DMS79 treated with DMSO at 0.1 percent for 48 hours (cell line): ENCODE measurements around the gene CISD1.

Experiments used
- DNase-seq: peaks from one replicate; lab custom pipeline; 2025; lab: John Stamatoyannopoulos, UW

The CISD1 gene

DNA sequence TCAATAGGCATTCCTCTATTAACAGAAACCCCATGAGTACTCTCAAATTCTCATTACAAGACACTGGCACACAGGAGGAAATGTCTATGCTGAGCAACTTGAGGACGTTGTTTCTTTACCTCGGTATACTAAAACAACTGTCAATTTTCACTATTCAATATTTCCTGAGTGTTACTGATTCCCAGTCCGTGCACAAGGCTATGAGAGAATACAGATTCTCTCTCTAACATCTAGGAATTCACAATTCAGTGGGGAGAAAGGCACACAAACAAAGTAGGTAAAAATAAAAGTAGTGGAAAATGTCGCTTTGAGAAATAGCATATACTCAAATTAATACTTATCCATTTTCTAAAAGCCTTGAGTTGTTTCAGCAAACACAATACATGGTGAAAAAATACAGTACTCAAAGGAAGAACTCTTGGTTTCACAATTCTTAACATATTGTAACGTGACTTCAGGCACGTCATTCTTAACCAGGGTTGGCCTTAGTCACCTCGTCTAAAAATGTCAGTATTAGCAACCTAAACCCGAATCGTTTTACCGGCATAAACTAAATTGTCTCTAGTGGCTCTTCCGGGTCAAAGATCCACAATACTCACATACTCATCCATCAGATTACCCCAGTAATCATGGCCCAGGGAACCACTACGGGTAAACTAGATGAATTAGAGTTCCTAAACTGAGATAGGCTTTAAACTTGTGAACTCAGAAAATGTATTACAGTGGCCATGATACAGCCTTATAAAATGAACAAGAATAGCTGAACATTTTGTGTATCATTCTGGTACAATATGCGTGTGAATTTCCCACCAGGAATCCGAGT is 2.7 kb upstream of the CISD1 start:
- no peak for DNase-seq

DNA sequence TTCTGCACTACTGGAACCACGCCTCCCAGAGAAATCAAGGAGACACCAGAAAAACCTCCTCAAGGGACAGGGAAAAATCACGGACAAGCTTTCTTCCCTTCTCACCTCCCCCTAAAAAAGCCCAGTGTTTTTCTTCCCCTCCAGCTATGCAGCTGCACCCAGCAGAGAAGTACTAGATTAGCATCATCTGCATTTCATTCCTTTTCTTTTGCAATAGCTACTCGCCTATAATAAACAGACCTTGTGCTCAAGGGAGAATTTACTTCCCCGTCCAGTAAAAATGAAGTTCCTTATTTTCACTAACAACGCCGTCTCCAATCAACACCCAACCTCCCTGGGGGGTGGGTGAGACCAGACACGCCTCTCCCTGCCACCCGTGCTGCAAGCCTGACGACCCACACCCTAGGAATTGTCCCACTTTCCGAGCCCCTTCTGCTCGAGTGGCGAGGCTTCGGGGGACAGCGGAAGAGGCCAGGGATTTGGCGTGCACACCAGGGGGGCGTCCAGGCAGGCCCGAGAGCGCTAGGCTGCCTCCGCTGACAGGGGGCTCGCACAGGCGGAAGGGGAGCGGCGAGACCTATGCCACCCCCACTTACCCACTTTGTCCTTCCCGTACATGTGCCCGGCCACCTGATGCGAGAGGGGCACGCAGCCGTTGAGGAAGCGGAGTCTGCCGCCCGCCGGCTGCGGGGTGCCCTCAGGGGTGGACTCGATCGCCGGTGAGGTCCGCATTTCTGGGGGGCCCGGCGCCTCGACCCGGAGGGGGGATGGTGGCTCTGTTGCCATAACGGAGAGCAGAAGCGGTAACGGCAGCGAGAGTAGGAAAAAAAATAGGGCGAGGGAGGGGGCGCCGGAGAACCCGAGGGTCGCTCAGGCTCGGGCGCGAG is 1.9 kb upstream of the CISD1 start:
- DNase-seq, result no peak

DNA sequence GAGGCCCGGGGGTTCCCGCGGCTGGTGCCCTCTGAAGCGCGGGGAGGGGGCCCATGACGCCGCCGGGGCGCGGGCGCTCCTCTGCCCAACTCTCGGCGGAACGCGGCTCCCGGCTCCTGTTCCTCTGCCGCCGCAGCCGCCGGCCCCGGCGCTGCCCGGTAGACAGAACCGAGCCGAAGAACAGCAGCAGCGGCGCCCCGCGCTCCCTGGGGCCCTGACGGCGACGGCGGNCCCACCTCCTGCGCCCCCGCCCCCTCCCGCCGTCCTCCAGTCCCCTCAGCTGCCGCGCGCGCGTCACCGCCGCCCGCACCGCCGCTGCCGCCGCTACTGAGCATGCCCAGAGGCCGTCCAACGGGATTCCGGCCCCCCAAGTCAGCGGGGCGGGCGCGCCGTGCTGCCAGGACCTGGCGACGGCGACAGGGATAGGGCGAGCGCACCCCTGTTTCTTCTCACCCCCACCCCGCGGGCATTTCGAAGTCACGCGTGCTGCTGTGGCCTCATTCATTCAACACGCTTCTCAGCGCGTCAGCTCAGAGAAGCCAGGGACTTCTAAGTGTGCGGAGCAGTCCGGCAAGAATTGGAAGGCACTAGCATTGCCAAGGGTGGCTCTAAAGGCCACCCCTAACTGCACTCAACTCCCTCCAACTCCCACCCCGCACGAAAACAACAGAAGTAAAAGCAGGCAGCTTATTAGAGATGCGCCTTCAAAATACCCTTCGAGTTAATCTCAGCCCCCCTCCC is 1.1 kb upstream of the CISD1 start, which contains the start of gene IPMK:
IPMK (minus strand) TSS at position 182 of the 741 bp plus-strand sequence. CDS start 283 bp downstream, outside the sequence.
- peak; percentile 49 for DNase-seq

DNA sequence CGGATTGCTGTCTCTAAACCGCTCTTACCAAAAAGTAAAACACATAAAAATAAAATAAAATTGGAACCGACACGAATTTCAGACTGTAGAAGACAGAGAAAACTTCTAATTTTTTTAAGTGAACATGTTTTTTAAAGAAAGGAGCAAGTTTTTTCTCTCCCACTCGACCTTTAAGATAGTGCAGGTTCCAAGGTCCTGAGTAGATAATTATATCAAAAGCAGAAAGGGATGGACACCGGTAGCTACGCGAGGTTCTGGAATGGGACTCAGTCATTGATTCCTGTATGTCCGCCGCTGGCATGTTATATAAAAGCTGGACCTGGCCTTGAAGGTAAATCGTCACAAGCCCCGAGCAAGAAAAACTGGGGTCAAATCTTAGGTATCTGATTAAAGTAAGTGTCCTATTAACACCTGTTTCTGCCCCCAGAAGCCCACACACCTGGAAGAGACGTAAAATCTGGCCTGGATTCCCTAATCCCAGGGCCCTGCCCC is 462 bp upstream of the CISD1 start:
- DNase-seq, result peak; percentile 71

DNA sequence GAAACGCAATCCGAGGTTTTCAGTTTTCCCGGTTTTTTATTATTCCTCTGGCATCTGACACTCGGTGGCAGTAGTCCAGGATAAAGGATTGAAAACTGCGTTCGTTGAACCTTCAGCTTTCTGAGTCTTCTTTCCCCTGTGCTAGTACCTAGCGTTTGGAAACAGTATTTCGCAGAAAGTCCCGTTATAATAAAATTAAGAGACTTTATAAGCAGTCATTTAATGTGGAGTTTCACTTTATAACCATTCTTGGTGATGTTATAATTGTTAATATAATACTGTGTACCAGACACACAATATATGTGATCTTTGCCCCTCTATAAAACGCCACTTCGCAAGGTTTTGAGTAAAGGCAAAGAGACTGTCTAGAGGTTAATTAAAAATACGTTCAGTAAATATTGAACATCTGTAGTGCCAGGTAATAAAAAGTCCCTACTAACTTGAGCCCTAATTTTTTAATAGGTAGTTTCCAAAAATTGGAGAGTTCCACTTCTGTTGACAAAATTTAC is 874 bp downstream of the CISD1 start:
- no peak for DNase-seq

DNA sequence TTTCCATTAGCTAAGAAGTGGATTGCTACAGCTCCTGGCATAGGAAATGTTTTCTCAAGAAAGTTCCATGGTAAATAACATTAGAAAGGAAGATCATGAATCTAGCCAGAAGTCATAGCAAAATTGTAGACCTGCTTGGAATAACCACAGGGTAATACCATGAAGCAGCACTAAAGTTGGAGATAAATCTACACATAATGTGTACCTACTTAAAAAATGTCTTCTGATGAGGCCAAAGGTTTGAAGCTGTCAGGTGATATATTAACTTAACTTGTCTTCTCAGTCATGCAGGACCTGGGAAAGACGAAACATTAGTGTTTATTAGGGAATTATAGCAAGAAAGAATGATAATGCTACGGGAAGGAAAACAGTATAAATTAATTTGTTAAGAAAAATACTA is 6.3 kb downstream of the CISD1 start:
- DNase-seq, result no peak

DNA sequence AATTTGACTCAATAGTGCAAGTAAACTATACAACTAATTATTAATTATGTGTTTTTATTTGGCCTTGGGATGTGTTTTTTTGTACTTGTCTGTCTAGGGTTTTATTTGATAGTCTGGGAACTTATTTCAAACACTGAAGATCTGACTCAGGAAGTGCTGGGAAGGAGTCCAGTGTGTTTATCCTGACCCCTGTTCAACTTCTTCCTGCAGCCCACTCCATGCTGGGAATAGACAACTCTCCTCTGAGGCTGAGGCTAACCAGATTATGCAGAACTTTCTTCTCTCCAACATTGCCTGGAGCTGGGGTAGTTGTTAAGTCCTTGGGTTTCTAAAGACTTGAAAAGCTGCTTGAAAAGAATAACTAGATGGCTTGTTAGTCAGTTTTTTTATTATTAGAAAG is 6.9 kb downstream of the CISD1 start:
- DNase-seq, result no peak

DNA sequence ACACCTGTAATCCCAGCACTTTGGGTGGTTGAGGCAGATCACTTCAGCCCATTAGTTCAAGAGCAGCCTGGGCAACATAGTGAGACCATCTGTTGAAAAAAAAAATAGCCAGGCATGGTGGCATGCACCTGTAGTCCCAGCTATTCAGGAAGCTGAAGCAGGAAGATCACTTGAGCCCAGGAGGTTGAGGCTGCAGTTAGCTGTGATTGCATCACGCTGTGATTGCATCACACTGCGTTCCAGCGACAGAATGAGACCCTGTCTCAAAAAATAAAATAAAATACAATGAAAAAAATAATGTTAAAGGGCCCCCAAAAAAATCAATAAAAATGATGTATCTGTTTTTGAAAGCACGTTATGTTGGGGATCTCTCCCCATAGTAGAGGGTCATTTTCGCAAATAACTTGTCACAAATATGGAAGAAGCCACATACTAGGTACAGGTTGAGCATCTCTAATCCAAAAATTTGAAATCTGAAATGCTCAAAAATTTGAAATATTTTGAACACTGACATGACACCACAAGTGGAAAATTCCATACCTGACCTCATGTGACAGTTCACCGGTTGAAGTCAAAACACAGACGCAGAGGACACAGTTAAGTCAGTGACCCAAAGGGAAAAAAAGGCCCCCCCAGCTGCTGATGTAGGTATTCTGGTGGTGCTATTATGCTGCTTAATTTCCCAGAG is 9.5 kb downstream of the CISD1 start:
- DNase-seq, result no peak

DNA sequence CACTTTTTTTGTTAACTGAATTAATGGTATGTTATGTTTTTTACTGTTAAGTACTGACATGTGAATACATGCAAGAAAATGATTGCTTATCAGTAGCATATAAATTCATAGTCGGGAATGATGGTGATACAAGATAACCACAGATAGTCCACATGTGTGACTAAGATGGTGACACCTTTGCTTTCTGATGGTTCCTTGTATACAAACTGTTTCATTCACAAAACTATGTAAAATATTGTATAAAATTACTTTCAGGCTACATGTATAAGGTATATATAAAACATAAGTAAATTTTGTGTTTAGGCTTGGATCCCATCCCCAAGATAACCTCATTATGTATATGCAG is 10.0 kb downstream of the CISD1 start:
- DNase-seq, result no peak

DNA sequence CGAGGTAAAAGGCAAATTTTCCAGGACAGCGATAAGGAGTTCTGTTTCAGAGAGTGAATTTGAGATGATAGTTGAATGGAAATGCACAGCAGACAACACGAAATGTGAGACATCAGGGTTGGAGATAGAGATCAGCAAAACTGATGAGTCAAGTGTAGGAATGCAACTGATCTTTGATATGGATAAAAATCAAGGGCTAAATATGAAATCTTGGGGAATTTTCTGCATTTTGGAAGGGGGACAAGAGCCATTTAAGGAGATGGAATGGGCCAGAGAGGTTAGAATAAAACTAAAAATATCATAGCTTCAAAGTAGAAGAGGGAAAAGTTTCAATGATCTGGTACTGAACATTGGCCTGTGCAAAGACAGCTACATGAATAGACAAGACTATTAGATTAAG is 11.5 kb downstream of the CISD1 start:
- no peak for DNase-seq

DNA sequence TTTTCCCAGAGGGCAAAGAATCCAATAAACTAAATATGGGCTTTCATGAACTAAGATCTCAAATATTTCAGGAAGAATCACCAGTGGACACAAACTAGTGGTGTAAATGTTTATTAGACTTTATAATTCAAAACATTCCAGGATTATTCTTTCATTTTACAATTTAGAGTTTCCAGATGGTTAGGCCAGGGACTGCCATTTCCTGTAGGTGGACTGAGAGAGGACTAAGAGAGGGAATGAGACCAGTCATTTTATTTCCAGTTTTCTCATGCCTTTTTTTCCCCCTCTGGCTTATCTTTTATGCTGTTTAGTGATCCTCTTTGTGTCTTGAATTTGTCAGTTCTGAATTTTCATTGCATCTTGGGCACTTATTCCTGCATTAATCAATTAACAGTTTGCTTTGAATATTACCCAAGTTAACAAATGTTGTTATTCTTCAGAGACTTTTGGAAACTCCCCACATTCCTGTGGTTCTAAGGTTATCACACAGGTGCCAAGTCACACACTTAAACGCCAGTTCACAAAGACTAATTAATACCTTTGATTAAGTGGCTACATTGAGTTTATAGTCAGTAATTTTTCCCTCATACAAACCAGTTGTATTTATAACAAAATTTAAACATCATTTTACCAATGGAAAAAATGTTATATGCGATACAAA is 12.3 kb downstream of the CISD1 start:
- DNase-seq, result no peak

DNA sequence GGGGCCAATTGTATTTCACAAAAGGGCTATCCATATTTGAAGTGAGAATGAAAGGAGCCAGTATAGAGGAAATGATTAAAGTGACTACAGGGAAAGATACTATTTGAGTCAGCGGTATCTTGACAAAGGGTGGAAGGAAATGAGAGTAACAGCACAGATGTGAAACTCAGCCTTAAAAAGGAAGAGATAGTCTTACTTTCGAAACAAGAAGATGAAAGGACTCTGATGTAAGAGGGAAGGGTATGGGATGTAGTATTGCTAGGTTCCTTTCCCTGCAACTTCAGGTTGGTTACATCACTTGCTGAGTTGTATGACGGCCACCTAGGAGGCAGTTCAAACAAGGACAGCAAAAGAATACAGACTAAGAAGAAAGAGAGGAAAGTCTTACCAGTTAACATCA is 13.7 kb downstream of the CISD1 start:
- DNase-seq, result no peak

DNA sequence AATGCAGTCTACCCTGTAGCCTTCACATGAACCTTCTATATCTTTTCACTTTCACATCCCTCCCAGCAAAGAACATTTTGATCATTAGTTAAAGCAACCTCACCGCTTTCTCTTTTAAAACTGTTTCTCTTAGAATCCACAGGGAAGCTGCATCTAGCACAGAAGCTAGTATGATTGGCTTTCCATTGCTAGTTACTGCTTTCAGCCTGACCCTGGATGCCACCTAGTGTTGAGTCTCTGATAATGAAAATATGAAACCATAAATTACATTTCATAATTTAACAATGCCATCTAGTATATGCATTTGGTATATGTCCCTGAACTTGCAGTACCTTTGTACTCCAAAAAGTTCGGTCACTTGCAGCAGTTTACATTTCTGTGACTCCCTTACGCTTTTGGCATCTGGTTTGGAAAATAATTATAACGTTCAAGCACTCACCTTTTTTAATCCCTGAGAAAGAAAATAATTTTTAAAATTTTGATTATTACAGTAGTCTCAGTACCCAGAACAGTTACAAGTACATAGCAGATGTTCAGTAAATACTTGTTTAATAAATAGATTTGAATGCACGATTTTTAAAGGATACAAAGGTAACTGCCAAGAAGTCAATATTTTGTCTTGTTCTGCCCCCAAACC is 22.7 kb downstream of the CISD1 start:
- peak; percentile 12 for DNase-seq

DNA sequence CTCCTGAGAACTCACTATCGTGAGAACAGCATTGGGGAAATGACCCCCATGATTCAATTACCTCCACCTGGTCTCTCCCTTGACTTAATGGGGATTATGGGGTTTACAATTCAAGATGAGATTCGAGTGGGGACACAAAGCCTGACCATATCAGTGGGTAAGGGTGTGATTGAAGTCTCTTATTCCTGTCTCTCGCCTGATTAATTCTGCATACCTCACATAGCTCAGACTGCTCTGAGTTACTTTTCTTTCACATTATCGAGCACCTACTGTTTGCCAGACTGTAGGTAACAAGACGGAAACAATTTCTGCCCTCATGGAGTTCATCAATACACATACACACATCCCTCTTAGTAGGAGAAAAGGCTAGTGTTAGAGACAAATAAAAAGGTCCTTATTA is 25.0 kb downstream of the CISD1 start:
- no peak for DNase-seq

DNA sequence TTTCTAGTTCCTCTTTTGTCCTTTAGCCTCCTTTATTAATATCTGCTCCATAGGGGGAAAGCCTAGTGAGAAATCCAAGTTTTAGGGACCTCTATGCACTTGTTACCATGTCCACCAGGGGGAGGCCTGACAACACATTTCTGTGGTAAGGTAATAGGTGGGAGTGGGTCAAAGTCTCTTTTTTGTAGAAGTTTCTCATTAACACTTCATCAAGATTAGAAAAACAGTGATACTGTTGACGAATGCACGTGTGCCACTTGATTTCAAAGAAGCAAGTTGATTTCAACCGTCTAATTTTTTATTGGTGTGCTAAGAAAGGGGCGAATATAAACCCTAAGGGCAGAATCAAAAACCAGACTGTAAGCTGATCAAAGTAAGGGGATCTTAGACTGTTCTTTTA is 30.6 kb downstream of the CISD1 start:
- peak; percentile 7 for DNase-seq

DNA sequence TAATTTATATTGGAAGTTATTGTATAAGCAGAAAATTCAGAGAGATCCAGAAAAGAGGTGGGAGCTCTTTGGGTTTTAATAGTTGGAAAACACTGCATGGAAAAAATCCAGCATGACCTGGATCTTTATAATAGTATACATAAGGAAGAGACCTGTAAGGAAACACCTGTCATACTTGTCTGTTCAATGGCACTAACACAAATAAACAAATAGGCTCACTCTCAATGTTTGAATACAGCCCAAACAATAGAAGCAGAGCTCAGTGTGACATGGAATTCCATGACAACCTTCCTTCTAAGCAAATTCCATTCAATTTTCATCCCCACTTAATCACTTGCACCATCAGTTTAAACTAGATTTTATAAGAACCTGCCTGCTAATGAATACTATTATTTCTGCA is 31.7 kb downstream of the CISD1 start:
- DNase-seq, result no peak

DNA sequence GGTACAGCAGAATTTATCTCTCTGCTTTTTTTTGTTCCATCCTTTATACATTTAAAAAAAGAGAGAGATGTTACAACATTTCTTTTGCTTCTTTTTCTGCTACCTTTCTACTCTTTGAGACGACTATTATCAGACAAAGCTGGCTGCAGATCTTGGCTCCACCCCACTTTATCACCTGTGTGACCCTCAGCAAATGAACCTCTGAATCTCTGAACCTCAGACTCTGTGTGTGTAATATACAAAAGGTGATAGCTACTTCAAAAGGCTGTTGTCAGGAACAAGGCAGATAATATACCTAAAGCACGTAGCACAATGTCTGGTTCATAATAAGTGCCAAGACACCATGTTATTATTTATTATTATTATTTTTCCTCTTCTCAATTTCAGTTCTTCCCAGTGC is 33.3 kb downstream of the CISD1 start:
- DNase-seq, result no peak

DNA sequence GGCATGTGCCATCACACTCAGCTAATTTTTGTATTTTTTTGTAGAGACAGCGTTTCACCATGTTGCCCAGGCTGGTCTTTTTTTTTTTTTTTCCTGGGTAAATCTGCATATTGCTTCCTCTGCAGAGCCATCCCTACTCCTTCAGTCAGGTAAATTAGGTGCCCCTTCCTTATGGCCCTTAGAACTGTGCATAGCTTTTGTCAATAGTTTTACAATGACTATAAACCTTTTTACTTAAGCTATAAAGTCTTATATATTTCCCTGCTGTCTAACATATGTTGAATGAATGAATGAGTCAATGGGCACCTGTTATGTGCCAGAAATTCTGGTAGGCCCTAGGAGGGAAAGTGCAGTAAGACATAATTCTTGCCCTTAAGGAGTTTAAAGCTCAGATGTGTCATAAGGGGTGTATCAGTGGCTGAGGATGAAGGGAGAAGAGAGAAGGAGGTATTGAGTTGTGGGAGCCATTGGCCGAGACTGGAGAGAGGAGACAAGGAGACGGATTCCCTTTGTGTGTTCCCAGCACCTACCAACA is 35.2 kb downstream of the CISD1 start:
- no peak for DNase-seq

DNA sequence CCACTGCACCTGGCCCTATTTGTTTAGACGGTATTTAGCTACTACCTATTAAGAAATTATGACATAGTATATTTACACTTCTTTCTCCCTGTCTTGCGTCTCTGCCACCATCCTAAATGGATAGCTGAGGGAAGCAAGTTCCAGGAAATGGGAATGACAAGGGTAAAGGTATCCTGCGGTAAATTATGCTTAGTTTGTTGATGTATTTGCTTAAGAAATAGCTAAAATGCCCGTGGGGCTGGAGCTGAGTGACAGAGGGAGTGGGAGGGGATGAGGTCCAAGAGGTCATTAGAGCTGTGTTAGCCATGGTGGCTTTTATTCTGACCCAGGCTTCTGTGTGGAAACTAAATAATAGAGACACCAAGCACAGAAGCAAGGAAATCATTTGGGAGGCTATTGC is 36.9 kb downstream of the CISD1 start:
- DNase-seq, result no peak

DNA sequence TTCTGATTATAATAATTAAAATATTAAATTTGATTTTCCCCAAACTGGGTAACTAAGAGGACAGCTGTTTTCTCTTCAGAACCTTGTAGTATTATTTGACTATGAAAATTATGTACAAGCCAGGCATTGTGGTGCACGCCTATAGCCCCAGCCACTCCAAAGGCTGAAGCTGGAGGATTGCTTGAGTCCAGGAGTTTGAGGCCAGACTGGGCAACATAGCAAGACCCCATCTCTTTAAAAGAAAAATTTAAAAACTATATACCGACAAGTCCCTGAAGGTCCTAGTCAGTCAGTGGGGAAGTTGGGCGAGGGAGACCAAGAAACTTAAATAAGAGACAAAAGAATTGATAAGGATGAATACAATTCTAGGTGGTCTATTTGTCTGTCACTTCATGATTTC is 38.7 kb downstream of the CISD1 start:
- no peak for DNase-seq
